Activated CD8-positive, alpha-beta memory T cell treated with anti-CD3 and anti-CD28 coated beads for 36 hours (primary cell): ENCODE measurements around the gene MAD1L1. TPM values are rescaled to one million over a fixed set of nuclear protein-coding genes. Genes with fewer than 3 reads are reported as not detected.

ENCODE experiments used
- CTCF ChIA-PET: fragments of 350-600 bp; sonication (Branson Sonifier 250); formaldehyde crosslinking; loops from one replicate; lab custom pipeline; 2021; ENCODE audit warnings: antibody characterized with exemption; lab: Charles Lee
- POLR2A ChIA-PET: fragments of 350-600 bp; sonication (Branson Sonifier 250); formaldehyde crosslinking; loops from one replicate; lab custom pipeline; 2021; ENCODE audit warnings: antibody characterized with exemption; lab: Charles Lee
- total RNA-seq, 2 experiments: library from RNA; stranded (reverse); gene quantifications; one replicate each; pipeline ENCODE4 v1.2.3, GENCODE V29; 2021

The MAD1L1 gene
- total RNA-seq, 2 experiments from 2014 or later, result 39.4 to 40.8 TPM

DNA sequence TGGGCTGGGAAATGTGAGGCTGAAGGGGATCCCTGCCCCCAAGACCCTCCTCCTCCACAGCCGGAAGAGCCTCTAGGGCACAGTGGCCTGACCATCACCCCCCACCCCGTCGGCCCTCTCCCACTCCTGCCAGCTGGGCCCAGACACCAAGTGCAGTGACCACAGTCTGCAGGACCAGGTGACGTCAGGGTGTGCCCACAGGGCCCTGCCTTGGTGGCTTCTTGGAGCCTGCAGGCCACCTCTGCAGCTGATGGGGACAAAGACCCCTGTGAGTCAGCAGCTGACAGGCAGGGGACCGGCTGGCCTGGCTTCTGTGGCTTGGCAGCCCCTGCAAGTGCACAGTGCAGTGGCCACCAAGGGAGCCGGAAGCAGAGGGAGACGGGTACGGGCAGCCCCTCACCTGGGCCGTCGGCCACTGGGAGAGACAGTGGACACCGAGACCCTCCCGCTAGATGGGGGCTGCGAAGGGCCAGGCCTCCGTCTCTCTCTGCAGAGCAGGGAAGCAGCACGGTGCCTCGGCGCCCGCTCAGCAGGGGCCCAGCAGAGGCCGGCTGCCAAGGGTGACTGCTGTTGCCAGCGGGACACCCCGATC lies 288.0 kb downstream of the MAD1L1 start:
- POLR2A ChIA-PET, result no interaction called here
- CTCF ChIA-PET, result interaction anchor here (0.6 kb wide), 1 partner anchor 532 kb away, joined by 3 read pairs; no protein-coding TSS in a partner anchor

- CTCF ChIA-PET, result interaction anchor here (0.6 kb wide), 1 partner anchor 531 kb away, joined by 3 read pairs; no protein-coding TSS in a partner anchor
- POLR2A ChIA-PET, result interaction anchor here (0.6 kb wide), 1 partner anchor 26 kb away, joined by 9 read pairs; no protein-coding TSS in a partner anchor
Observed at GRCh38 chr7:1943933-1944618, 288.7 kb downstream of the MAD1L1 start.

GRCh38 chr7:1943326-1943725 lies 289.4 kb downstream of the MAD1L1 start:
- ChIA-PET CTCF (interaction anchor here (0.6 kb wide), 1 partner anchor 22 kb away, joined by 3 read pairs; no protein-coding TSS in a partner anchor), POLR2A (interaction anchor here (0.6 kb wide), 1 partner anchor 27 kb away, joined by 9 read pairs; no protein-coding TSS in a partner anchor)

GRCh38 chr7:1942941-1943289 lies 289.8 kb downstream of the MAD1L1 start:
- POLR2A ChIA-PET, result no interaction called here
- CTCF ChIA-PET, result interaction anchor here (0.6 kb wide), 1 partner anchor 22 kb away, joined by 3 read pairs; no protein-coding TSS in a partner anchor

GRCh38 chr7:1942243-1942940 lies 290.4 kb downstream of the MAD1L1 start:
- POLR2A ChIA-PET, result no interaction called here
- CTCF ChIA-PET, result no interaction called here

- CTCF ChIA-PET, result no interaction called here
Observed at GRCh38 chr7:1941464-1942242, 291.1 kb downstream of the MAD1L1 start.

GRCh38 chr7:1940863-1941262 lies 291.9 kb downstream of the MAD1L1 start:
- CTCF ChIA-PET, result interaction anchor here (1.5 kb wide), 1 partner anchor 12 kb away, joined by 5 read pairs; no protein-coding TSS in a partner anchor
- POLR2A ChIA-PET, result interaction anchor here (0.6 to 1.1 kb wide), 2 partner anchors 58 to 897 kb away, joined by 3 to 7 read pairs; no protein-coding TSS in a partner anchor

More at GRCh38 chr7:1941464-1942242, 291.1 kb downstream of the MAD1L1 start:
- POLR2A ChIA-PET, result no interaction called here

DNA sequence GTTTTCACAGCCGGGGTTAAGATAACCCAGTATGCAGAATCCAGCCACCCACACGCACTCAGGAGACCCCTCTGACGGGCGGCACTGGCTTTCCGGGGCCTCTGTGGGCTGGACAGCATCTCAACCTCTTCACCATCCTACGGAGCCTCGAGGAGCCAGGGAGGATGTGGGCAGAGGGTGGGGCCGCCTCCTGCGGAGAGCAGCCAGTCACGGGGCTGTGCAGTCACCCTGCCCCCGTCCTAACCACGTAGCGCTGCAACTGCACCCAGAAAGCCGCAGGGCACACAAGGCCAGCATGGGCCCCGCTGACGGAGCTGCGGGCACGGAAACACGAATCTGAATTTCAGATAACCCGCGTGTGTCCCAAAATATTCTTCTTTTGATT lies 292.4 kb downstream of the MAD1L1 start:
- POLR2A ChIA-PET, result interaction anchor here (0.6 to 1.1 kb wide), 3 partner anchors 58 to 897 kb away, joined by 3 to 7 read pairs (median 4); no protein-coding TSS in a partner anchor
- CTCF ChIA-PET, result interaction anchor here (1.3 to 1.5 kb wide), 2 partner anchors 12 to 18 kb away, joined by 5 read pairs; no protein-coding TSS in a partner anchor

DNA sequence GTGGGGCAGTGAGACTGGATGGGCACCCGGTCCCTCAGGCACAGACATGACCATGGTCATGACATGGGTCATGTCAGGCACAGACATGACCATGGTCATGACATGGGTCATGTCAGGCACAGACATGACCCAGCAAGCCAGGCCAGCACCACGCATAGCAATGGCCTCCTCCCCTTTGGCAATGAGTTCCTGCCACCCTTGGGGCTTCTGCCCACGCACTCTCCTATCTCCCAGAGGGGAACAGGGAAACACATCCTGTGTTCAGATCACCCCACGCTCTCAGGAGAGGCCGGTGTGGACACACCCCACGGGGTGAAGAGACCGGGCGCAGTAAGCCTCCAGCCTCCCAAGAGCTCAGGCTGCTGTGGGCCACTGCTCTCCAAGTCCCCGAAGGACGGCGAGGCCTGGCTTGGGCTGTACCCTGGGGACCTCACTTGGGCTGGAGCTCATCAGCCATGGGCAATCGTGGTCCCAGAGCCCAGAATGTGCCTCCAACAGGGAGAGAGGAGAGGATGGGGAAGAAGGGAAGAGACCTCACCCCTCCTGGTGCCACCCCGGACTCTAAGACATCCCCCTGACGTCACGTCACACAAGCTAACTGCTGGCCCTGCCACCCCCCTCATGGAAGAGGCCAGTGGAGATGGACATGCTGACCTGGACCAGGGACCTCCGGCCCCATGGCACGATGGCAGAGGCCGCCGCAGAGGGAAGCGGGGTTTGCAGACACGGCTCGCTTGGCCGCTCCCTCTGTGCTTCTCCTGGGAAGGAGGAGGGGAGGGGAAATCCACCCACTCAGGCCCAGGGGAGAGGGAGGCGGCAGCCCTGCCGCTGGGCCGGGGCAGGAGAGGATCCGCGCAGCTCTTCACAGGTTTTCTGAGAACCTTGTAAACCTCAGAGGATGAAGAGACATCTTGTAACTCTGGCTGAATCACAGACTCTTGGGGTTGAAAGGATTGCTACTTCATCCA lies 293.0 kb downstream of the MAD1L1 start:
- POLR2A ChIA-PET, result interaction anchor here (0.7 to 1.1 kb wide), 4 partner anchors 17 to 896 kb away, joined by 3 to 7 read pairs (median 4); no protein-coding TSS in a partner anchor
- CTCF ChIA-PET, result interaction anchor here (1.3 to 1.5 kb wide), 2 partner anchors 11 to 17 kb away, joined by 5 read pairs; no protein-coding TSS in a partner anchor

DNA sequence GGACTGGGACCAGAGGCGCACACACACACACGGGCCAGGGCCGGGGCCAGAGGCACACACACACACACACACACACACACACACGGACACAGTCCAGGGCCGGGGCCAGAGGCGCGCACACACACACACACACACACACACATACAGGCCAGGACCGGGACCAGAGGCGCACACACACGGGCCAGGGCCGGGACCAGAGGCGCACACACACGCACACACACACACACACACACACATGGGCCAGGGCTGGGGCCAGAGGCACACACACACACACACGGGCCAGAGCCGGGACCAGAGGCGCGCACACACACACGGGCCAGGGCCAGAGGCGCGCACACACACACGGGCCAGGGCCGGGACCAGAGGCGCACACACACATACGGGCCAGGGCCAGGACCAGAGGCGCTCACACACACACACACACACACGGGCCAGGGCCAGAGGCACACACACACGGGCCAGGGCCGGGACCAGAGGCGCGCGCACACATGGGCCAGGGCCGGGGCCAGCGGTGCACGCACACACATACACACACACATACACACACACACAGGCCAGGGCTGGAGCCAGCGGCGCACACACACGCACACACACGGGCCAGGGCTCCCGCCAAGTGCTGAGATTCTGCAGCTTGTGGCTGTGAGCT lies 293.8 kb downstream of the MAD1L1 start:
- POLR2A ChIA-PET, result interaction anchor here (0.9 to 1.1 kb wide), 2 partner anchors 16 to 19 kb away, joined by 3 to 4 read pairs; no protein-coding TSS in a partner anchor
- CTCF ChIA-PET, result interaction anchor here (1.3 to 1.5 kb wide), 2 partner anchors 10 to 17 kb away, joined by 5 read pairs; no protein-coding TSS in a partner anchor

GRCh38 chr7:1937252-1937605 lies 295.5 kb downstream of the MAD1L1 start:
- CTCF ChIA-PET, result no interaction called here
- POLR2A ChIA-PET, result no interaction called here

DNA sequence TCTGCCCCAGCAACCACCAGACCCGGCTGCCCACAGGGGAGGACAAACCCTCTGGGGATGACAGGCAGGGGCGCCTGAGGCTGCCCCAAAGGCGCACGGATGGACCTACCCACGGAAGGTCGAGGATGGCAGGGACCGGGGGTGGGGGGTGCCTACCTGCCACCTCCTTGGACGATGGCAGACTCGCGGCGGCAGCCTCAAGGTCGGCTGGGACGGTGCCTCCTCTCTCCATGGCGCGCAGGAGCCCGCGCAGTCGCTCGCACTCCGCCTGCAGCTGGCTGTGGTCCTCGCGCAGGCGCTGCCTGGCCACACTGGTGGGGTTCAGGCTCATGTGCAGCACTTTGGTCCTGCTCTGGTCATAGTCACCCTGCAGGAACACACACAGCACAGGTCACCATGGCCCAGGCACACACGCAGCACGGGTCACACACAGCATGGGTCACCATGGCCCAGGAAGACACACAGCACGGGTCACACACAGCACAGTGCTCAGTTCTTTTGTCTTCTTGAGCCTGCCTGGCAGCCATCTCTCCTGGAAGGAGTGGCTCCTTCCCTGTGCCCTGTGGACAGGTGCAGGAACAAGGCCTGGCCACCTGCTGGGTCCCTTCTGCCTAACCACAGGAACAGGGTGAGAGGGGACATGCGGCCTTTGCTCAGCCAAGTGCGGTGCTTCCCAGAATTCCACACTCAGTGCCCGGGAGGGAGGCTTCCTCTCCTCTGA lies 296.1 kb downstream of the MAD1L1 start:
- CTCF ChIA-PET, result no interaction called here
- POLR2A ChIA-PET, result no interaction called here

GRCh38 chr7:1936006-1936310 lies 296.8 kb downstream of the MAD1L1 start:
- ChIA-PET CTCF (no interaction called here), POLR2A (no interaction called here)

DNA sequence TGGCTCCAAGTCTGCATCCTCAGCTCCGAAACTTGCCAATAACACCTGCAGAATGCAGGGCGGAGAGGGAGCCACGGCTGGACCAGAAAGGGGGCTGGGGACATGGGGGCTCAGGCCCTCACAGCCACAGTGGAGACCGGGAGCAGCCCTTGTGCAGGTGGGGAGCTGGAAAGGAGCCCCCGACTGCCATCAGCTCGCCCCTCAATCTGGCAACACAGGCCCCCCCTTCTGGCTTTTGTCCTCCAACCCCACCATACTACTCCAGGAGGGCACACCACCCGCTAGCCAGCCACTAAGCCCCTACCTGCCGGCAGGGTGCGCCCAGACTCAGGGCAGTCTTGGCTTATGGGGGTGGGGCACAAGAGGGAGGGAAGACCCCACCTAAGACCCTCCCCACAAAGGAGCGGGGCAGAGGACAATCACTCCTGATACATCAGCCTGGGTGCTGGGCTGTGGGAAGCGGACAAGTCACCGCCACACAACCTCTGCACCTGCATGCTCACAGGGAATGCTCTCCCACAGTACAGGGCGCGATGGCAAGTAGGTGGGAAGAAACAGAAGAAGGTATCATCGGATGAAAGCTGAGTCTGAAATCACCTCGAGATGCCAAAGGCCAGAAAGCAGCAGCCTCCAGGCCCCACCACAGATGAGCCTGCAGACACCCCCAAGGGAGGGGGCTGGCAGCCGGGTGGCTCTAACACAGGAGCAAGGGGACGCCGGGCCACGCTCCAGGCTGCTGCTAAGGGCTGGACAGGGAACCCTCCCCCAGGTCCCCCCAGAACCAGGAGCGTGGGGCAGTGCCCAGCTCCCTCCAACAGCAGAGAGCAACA lies 297.4 kb downstream of the MAD1L1 start:
- ChIA-PET CTCF (no interaction called here), POLR2A (no interaction called here)

DNA sequence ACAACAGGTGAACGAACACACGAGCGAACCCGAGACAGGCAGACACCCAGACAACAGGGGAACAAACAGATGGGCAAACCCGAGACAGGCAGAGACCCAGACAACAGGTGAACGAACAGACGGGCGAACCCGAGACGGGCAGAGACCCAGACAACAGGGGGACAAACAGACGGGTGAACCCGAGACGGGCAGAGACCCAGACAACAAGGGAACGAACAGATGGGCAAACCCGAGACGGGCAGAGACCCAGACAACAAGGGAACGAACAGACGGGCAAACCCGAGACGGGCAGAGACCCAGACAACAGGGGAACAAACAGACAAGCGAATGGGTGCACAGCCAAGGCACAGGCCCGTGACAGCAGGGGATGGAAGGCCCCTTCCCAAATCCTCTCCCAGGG lies 298.0 kb downstream of the MAD1L1 start:
- POLR2A ChIA-PET, result no interaction called here
- CTCF ChIA-PET, result no interaction called here

GRCh38 chr7:1934017-1934416 lies 298.7 kb downstream of the MAD1L1 start:
- ChIA-PET CTCF (no interaction called here), POLR2A (no interaction called here)
